HepG2 (cell line): ENCODE measurements around the gene ASB16. TPM values are rescaled to one million over a fixed set of nuclear protein-coding genes. Genes with fewer than 3 reads are reported as not detected.
A peak's percentile ranks its signal among the peaks of the same experiment; 100 is the strongest.

Experiments
- ATF7-NPFF ChIP-seq: sonication (generic); formaldehyde crosslinking; IDR thresholded peaks from 2 replicates; pipeline ENCODE4 v1.8.1; 2023; ENCODE audit warnings: mild to moderate bottlenecking, low read depth, missing genetic modification reagents, moderate library complexity
- CREM ChIP-seq, 2 experiments: sonication (generic) in 1 of 2; formaldehyde crosslinking in 1 of 2; IDR thresholded peaks; 2 replicates each; pipeline versions ENCODE4 v1.4.0 to v1.6.1; 2016 to 2020; ENCODE audit warnings: antibody characterized with exemption in 1 of 2, mild to moderate bottlenecking in 1 of 2, missing genetic modification reagents in 1 of 2
- GABPB1 ChIP-seq: IDR thresholded peaks from 2 replicates; pipeline ENCODE4 v1.6.1; 2016; ENCODE audit warnings: mild to moderate bottlenecking, missing genetic modification reagents, moderate library complexity, missing compliant biosample characterization
- NKX3-1 ChIP-seq: sonication (generic); formaldehyde crosslinking; IDR thresholded peaks from 2 replicates; pipeline ENCODE4 v1.5.0; 2020; ENCODE audit warnings: missing genetic modification reagents
- PRMT3 ChIP-seq: sonication (generic); formaldehyde crosslinking; IDR thresholded peaks from 2 replicates; pipeline ENCODE4 v1.8.1; 2022; ENCODE audit warnings: low read depth, mild to moderate bottlenecking, moderate library complexity, missing genetic modification reagents, borderline replicate concordance
- REST ChIP-seq, 2 experiments: IDR thresholded peaks; 2 replicates each; pipeline ENCODE4 v1.6.1; 2011 to 2012; ENCODE audit warnings: low read length in 2 of 2, borderline replicate concordance in 1 of 2, low read depth in 1 of 2, mild to moderate bottlenecking in 1 of 2, moderate library complexity in 1 of 2
- SP4 ChIP-seq: sonication (generic); formaldehyde crosslinking; IDR thresholded peaks from 2 replicates; pipeline ENCODE4 v1.8.1; 2023; ENCODE audit warnings: mild to moderate bottlenecking, missing genetic modification reagents
- SPEN ChIP-seq: sonication (generic); formaldehyde crosslinking; IDR thresholded peaks from 2 replicates; pipeline ENCODE4 v1.5.1; 2020; ENCODE audit warnings: low read depth, mild to moderate bottlenecking, missing genetic modification reagents
- TBX2 ChIP-seq: sonication (generic); formaldehyde crosslinking; IDR thresholded peaks from 2 replicates; pipeline ENCODE4 v1.5.0; 2020; ENCODE audit warnings: missing genetic modification reagents, mild to moderate bottlenecking, borderline replicate concordance
- TEAD2 ChIP-seq: sonication (generic); formaldehyde crosslinking; IDR thresholded peaks from 2 replicates; pipeline ENCODE4 v1.9.0; 2021; ENCODE audit warnings: missing genetic modification reagents
- YY1 ChIP-seq: IDR thresholded peaks from 2 replicates; pipeline ENCODE4 v1.6.1; 2011; ENCODE audit warnings: low read length, low read depth, moderate library complexity, mild to moderate bottlenecking; ENCODE audit not compliant: insufficient read depth, insufficient replicate concordance
- ZNF3 ChIP-seq: IDR thresholded peaks from 2 replicates; pipeline ENCODE4 v1.7.0; 2017; ENCODE audit warnings: inconsistent platforms
- ZNF670 ChIP-seq: sonication (generic); formaldehyde crosslinking; IDR thresholded peaks from 2 replicates; pipeline ENCODE4 v1.8.0; 2022; ENCODE audit warnings: mild to moderate bottlenecking, missing genetic modification reagents, borderline replicate concordance
- ZNF746 ChIP-seq: sonication (generic); formaldehyde crosslinking; IDR thresholded peaks from 2 replicates; pipeline ENCODE4 v1.8.0; 2022; ENCODE audit warnings: mild to moderate bottlenecking, missing genetic modification reagents
- ZNF788 ChIP-seq: sonication (generic); formaldehyde crosslinking; IDR thresholded peaks from 2 replicates; pipeline ENCODE4 v1.5.0; 2020; ENCODE audit warnings: mild to moderate bottlenecking, missing genetic modification reagents, borderline replicate concordance
- polyA plus RNA-seq, 8 experiments: library from polyadenylated mRNA; depleted of rRNA in 3 of 8; stranded (reverse) in 7 of 8; unstranded in 1 of 8; fragments of >200 nt; fragmentation: Illumina TruSeq in 4 of 8; extraction: Trizol in 4 of 8; gene quantifications; 2 replicates each; pipeline versions ENCODE4 v1.2.1 to v1.2.3, GENCODE V29; 2011 to 2016; ENCODE audit warnings: low read depth in 4 of 8, missing spikeins in 1 of 8, mixed read lengths in 1 of 8; ENCODE audit not compliant: insufficient read depth in 1 of 8
- total RNA-seq, 5 experiments: library from RNA; depleted of rRNA; stranded (reverse); fragments of >200 nt; fragmentation: Illumina TruSeq; extraction: Trizol; gene quantifications; 2 replicates each; pipeline ENCODE4 v1.2.3, GENCODE V29; 2016; ENCODE audit warnings: low read depth in 1 of 5
- TF ChIP-seq, protein P1 (sequence below): sonication (generic); formaldehyde crosslinking; IDR thresholded peaks from 2 replicates; pipeline ENCODE4 v1.4.0; 2020; ENCODE audit warnings: missing genetic modification reagents
- TF ChIP-seq, protein P2 (sequence below): sonication (generic); formaldehyde crosslinking; IDR thresholded peaks from 2 replicates; pipeline ENCODE4 v1.9.0; 2021; ENCODE audit warnings: missing genetic modification reagents, borderline replicate concordance

The ASB16 gene
- total and polyA plus RNA-seq, 2 of the 13 experiments (the other 11 are each of a cell fraction or from before 2014, with no cell fraction given), result 0.07 TPM; not detected in 1

- peak; percentile 75; the same call in 1 of the 2 replicates for TF ChIP-seq ZNF788 (CRISPR knock-in tag)
- peak; percentile 48 for TF ChIP-seq YY1
- TF ChIP-seq REST (IDR thresholded peaks at IDR 0.05; ENCODE audit: borderline replicate concordance in 1 of 2, low read depth in 1 of 2, low read length in 2 of 2), result no peak; a peak in 1 of 4 replicates
- peak; percentile 69; the same call in 1 of the 2 replicates for TF ChIP-seq SP4 (CRISPR knock-in tag)
- TF ChIP-seq CREM (IDR thresholded peaks at IDR 0.05), result no peak
- no peak for TF ChIP-seq CREM (CRISPR knock-in tag; IDR thresholded peaks at IDR 0.05)
- TF ChIP-seq GABPB1, result peak; percentile 73
- TF ChIP-seq PRMT3 (CRISPR knock-in tag), result no peak
- no peak for TF ChIP-seq ZNF3 (CRISPR knock-in tag)
- no peak for TF ChIP-seq ATF7-NPFF (CRISPR knock-in tag)
- TF ChIP-seq TEAD2 (CRISPR knock-in tag), result no peak
- TF ChIP-seq SPEN (CRISPR knock-in tag), result no peak
- TF ChIP-seq TBX2 (CRISPR knock-in tag), result 0 out of 2 replicates have a peak, but pooled peaks have one; percentile 19
- TF ChIP-seq ZNF670 (CRISPR knock-in tag), result peak; percentile 61; the same call in 1 of the 2 replicates
- TF ChIP-seq, protein P1, sequence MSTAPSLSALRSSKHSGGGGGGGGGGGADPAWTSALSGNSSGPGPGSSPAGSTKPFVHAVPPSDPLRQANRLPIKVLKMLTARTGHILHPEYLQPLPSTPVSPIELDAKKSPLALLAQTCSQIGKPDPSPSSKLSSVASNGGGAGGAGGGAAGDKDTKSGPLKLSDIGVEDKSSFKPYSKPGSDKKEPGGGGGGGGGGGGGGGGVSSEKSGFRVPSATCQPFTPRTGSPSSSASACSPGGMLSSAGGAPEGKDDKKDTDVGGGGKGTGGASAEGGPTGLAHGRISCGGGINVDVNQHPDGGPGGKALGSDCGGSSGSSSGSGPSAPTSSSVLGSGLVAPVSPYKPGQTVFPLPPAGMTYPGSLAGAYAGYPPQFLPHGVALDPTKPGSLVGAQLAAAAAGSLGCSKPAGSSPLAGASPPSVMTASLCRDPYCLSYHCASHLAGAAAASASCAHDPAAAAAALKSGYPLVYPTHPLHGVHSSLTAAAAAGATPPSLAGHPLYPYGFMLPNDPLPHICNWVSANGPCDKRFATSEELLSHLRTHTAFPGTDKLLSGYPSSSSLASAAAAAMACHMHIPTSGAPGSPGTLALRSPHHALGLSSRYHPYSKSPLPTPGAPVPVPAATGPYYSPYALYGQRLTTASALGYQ (CRISPR knock-in tag), result no peak
- peak; percentile 88; the same call in 1 of the 2 replicates for TF ChIP-seq ZNF746 (CRISPR knock-in tag)
- TF ChIP-seq NKX3-1 (CRISPR knock-in tag), result no peak
- TF ChIP-seq, protein P2, sequence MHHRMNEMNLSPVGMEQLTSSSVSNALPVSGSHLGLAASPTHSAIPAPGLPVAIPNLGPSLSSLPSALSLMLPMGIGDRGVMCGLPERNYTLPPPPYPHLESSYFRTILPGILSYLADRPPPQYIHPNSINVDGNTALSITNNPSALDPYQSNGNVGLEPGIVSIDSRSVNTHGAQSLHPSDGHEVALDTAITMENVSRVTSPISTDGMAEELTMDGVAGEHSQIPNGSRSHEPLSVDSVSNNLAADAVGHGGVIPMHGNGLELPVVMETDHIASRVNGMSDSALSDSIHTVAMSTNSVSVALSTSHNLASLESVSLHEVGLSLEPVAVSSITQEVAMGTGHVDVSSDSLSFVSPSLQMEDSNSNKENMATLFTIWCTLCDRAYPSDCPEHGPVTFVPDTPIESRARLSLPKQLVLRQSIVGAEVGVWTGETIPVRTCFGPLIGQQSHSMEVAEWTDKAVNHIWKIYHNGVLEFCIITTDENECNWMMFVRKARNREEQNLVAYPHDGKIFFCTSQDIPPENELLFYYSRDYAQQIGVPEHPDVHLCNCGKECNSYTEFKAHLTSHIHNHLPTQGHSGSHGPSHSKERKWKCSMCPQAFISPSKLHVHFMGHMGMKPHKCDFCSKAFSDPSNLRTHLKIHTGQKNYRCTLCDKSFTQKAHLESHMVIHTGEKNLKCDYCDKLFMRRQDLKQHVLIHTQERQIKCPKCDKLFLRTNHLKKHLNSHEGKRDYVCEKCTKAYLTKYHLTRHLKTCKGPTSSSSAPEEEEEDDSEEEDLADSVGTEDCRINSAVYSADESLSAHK (CRISPR knock-in tag), result no peak
Measured at GRCh38 chr17:44218344-44219107, 48.0 kb downstream of the ASB16 start (continued).
